GM23338 (cell line): ENCODE results near the gene SLC38A10.

Experiments used
- CREB1 ChIP-seq: fragments of 250-450 bp; sonication (Bioruptor Pico); IDR thresholded peaks from 2 replicates; pipeline ENCODE4 v1.5.0; 2020; ENCODE audit warnings: low read depth, mild to moderate bottlenecking, moderate library complexity
- EZH2 ChIP-seq: fragments of 200-600 bp; sonication (generic); IDR thresholded peaks from one replicate; pipeline ENCODE4 v1.8.0; 2017; ENCODE audit warnings: antibody characterized with exemption, mild to moderate bottlenecking, low read depth; ENCODE audit not compliant: unreplicated experiment
- POLR2AphosphoS5 ChIP-seq: IDR thresholded peaks from 2 replicates; pipeline ENCODE4 v1.6.1; 2016; ENCODE audit warnings: antibody characterized with exemption, low read depth
- REST ChIP-seq: IDR thresholded peaks from one replicate; pipeline ENCODE4 v1.6.1; 2018; ENCODE audit warnings: antibody characterized with exemption; ENCODE audit not compliant: unreplicated experiment
- TF ChIP-seq, protein P1 (sequence below), 2 experiments: fragments of 200-600 bp in 1 of 2; sonication (generic) in 1 of 2; conservative IDR thresholded peaks; 2 replicates each; pipeline versions ENCODE4 v1.5.1 to v1.6.1; 2016 to 2017; ENCODE audit warnings: antibody characterized with exemption in 2 of 2, low read depth in 2 of 2, mild to moderate bottlenecking in 2 of 2, moderate library complexity in 1 of 2

- TF ChIP-seq POLR2AphosphoS5 = no peak
- TF ChIP-seq, protein P1, sequence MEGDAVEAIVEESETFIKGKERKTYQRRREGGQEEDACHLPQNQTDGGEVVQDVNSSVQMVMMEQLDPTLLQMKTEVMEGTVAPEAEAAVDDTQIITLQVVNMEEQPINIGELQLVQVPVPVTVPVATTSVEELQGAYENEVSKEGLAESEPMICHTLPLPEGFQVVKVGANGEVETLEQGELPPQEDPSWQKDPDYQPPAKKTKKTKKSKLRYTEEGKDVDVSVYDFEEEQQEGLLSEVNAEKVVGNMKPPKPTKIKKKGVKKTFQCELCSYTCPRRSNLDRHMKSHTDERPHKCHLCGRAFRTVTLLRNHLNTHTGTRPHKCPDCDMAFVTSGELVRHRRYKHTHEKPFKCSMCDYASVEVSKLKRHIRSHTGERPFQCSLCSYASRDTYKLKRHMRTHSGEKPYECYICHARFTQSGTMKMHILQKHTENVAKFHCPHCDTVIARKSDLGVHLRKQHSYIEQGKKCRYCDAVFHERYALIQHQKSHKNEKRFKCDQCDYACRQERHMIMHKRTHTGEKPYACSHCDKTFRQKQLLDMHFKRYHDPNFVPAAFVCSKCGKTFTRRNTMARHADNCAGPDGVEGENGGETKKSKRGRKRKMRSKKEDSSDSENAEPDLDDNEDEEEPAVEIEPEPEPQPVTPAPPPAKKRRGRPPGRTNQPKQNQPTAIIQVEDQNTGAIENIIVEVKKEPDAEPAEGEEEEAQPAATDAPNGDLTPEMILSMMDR (conservative IDR thresholded peaks at IDR 0.05; ENCODE audit: low read depth in 2 of 2) = no peak
- TF ChIP-seq CREB1 (CRISPR knock-in tag) = no peak
- TF ChIP-seq REST = no peak
- TF ChIP-seq EZH2 = no peak
Observed at GRCh38 chr17:81209141-81209540, 86.0 kb downstream of the SLC38A10 start.
